ENCODE measurements around the gene KIF22. TPM values are rescaled to one million over a fixed set of nuclear protein-coding genes. Genes with fewer than 3 reads are reported as not detected.

Gene KIF22
- total RNA-seq, 2 donors from 2014 or later = 11.4 to 15.2 TPM

- Histone ChIP-seq H3K4me1 (ENCODE audit: control insufficient read depth in 1 of 2, low read depth in 2 of 2) (no peaks in the 10 kb centered on the region), H3K27me3 (replicated peaks; ENCODE audit: insufficient read depth) (no peaks in the 10 kb centered on the region), H3K4me3 (no peak overlapping the region), H3K36me3 (peaks cover 62% of the 10 kb centered on the region), H3K9me3 (no peaks in the 10 kb centered on the region), H3K27ac (no peak overlapping the region)
- no peak for TF ChIP-seq CTCF (IDR thresholded peaks at IDR 0.05)
- DNase-seq (ENCODE audit: low spot score) (no peak), ATAC-seq (ENCODE audit: insufficient number of reproducible peaks, low FRiP score, low read depth) (no peak)
Measured at GRCh38 chr16:29836623-29837022, 46.1 kb downstream of the KIF22 start.

- Histone ChIP-seq H3K4me1 (ENCODE audit: control insufficient read depth in 1 of 2, low read depth in 2 of 2) (no peaks in the 10 kb centered on the region), H3K27ac (no peak overlapping the region), H3K4me3 (no peak overlapping the region), H3K9me3 (no peaks in the 10 kb centered on the region), H3K36me3 (peaks cover 60% of the 10 kb centered on the region), H3K27me3 (replicated peaks; ENCODE audit: insufficient read depth) (no peaks in the 10 kb centered on the region)
- ATAC-seq (ENCODE audit: insufficient number of reproducible peaks, low FRiP score, low read depth) (no peak), DNase-seq (ENCODE audit: low spot score) (no peak)
- TF ChIP-seq CTCF (IDR thresholded peaks at IDR 0.05) = no peak
Measured at GRCh38 chr16:29837841-29838240, 47.3 kb downstream of the KIF22 start.

- peaks cover 55% of the 10 kb centered on the region for H3K36me3 ChIP-seq
- H3K27ac ChIP-seq = no peak overlapping the region
- TF ChIP-seq CTCF (IDR thresholded peaks at IDR 0.05) = no peak
- ATAC-seq (ENCODE audit: insufficient number of reproducible peaks, low FRiP score, low read depth) (no peak), DNase-seq (ENCODE audit: low spot score) (no peak)
- H3K9me3 ChIP-seq = no peaks in the 10 kb centered on the region
- H3K4me3 ChIP-seq = no peak overlapping the region
- H3K4me1 ChIP-seq (ENCODE audit: control insufficient read depth in 1 of 2, low read depth in 2 of 2) = no peaks in the 10 kb centered on the region
- H3K27me3 ChIP-seq (replicated peaks; ENCODE audit: insufficient read depth) = no peaks in the 10 kb centered on the region
Measured at GRCh38 chr16:29839822-29840221, 49.3 kb downstream of the KIF22 start.

GRCh38 chr16:29840240-29840639 lies 49.7 kb downstream of the KIF22 start:
- Histone ChIP-seq H3K36me3 (peaks cover 55% of the 10 kb centered on the region), H3K27me3 (replicated peaks; ENCODE audit: insufficient read depth) (no peaks in the 10 kb centered on the region), H3K27ac (no peak overlapping the region), H3K4me3 (no peak overlapping the region), H3K4me1 (ENCODE audit: control insufficient read depth in 1 of 2, low read depth in 2 of 2) (no peaks in the 10 kb centered on the region), H3K9me3 (no peaks in the 10 kb centered on the region)
- DNase-seq (ENCODE audit: low spot score) = no peak
- no peak for TF ChIP-seq CTCF (IDR thresholded peaks at IDR 0.05)
- no peak for ATAC-seq (ENCODE audit: insufficient number of reproducible peaks, low FRiP score, low read depth)

- H3K4me3 ChIP-seq = no peak overlapping the region
- H3K27me3 ChIP-seq (replicated peaks; ENCODE audit: insufficient read depth) = no peaks in the 10 kb centered on the region
- TF ChIP-seq CTCF (IDR thresholded peaks at IDR 0.05) = no peak
- DNase-seq (ENCODE audit: low spot score) = no peak
- H3K36me3 ChIP-seq = peaks cover 69% of the 10 kb centered on the region
- no peaks in the 10 kb centered on the region for H3K4me1 ChIP-seq (ENCODE audit: control insufficient read depth in 1 of 2, low read depth in 2 of 2)
- no peak overlapping the region for H3K27ac ChIP-seq
- H3K9me3 ChIP-seq = no peaks in the 10 kb centered on the region
- no peak for ATAC-seq (ENCODE audit: insufficient number of reproducible peaks, low FRiP score, low read depth)
Measured at GRCh38 chr16:29841631-29842030, 51.1 kb downstream of the KIF22 start.
